Progenitor cell of endocrine pancreas (in vitro differentiated cells): ENCODE measurements around the gene P2RX6. TPM values are rescaled to one million over a fixed set of nuclear protein-coding genes. Genes with fewer than 3 reads are reported as not detected.

Source experiments
- DNase-seq: peaks from one replicate; pipeline ENCODE4 v3.0.0; 2021; ENCODE audit warnings: low spot score; ENCODE audit not compliant: unreplicated experiment
- H3K27ac Mint-ChIP-seq: 2 replicates; pipeline ENCODE4 v1.8.0; 2021; ENCODE audit warnings: mild to moderate bottlenecking, moderate library complexity, mixed read lengths
- H3K27me3 Mint-ChIP-seq: 2 replicates; pipeline ENCODE4 v1.8.0; 2021; ENCODE audit warnings: mixed read lengths
- H3K36me3 Mint-ChIP-seq: 2 replicates; pipeline ENCODE4 v1.8.0; 2022; ENCODE audit warnings: mixed read lengths; ENCODE audit not compliant: insufficient read depth
- H3K4me1 Mint-ChIP-seq: 2 replicates; pipeline ENCODE4 v1.8.0; 2021; ENCODE audit warnings: low read depth, mixed read lengths
- H3K4me3 Mint-ChIP-seq: 2 replicates; pipeline ENCODE4 v1.8.0; 2021; ENCODE audit warnings: low read depth, mild to moderate bottlenecking, moderate library complexity, mixed read lengths
- H3K9me3 Mint-ChIP-seq: 2 replicates; pipeline ENCODE4 v1.8.0; 2021; ENCODE audit warnings: low read depth, mixed read lengths
- CTCF ChIP-seq: fragments of 200-600 bp; sonication (generic); IDR thresholded peaks from one replicate; pipeline ENCODE4 v1.5.0; 2021; ENCODE audit warnings: antibody characterized with exemption, mild to moderate bottlenecking; ENCODE audit not compliant: unreplicated experiment
- total RNA-seq: library from RNA; stranded (reverse); gene quantifications from 2 replicates; pipeline ENCODE4 v1.2.1, GENCODE V29; 2021

Gene P2RX6
- total RNA-seq, 1 donor from 2014 or later = 0.57 TPM

GRCh38 chr22:21051831-21052400, 37.0 kb downstream of the P2RX6 start:
- Mint-ChIP-seq H3K27me3 (peaks cover 26% of the 10 kb centered on the region), H3K36me3 (no peaks in the 10 kb centered on the region), H3K4me3 (no peak overlapping the region), H3K4me1 (no peaks in the 10 kb centered on the region), H3K9me3 (no peaks in the 10 kb centered on the region), H3K27ac (no peak overlapping the region)
- no peak for DNase-seq
- TF ChIP-seq CTCF = no peak

- H3K27me3 Mint-ChIP-seq = peaks cover 27% of the 10 kb centered on the region
- H3K4me3 Mint-ChIP-seq = no peak overlapping the region
- H3K4me1 Mint-ChIP-seq = no peaks in the 10 kb centered on the region
- TF ChIP-seq CTCF = no peak
- no peaks in the 10 kb centered on the region for H3K36me3 Mint-ChIP-seq
- no peaks in the 10 kb centered on the region for H3K9me3 Mint-ChIP-seq
- H3K27ac Mint-ChIP-seq = no peak overlapping the region
- no peak for DNase-seq
Measured at GRCh38 chr22:21052715-21053459, 37.9 kb downstream of the P2RX6 start.

- Mint-ChIP-seq H3K9me3 (no peaks in the 10 kb centered on the region), H3K27ac (no peak overlapping the region), H3K4me1 (no peaks in the 10 kb centered on the region), H3K27me3 (peaks cover 27% of the 10 kb centered on the region), H3K36me3 (no peaks in the 10 kb centered on the region), H3K4me3 (no peak overlapping the region)
- no peak for DNase-seq
- TF ChIP-seq CTCF = no peak
Measured at GRCh38 chr22:21054046-21054713, 39.2 kb downstream of the P2RX6 start.

- H3K9me3 Mint-ChIP-seq = no peaks in the 10 kb centered on the region
- H3K27me3 Mint-ChIP-seq = peaks cover 27% of the 10 kb centered on the region
- H3K4me3 Mint-ChIP-seq = no peak overlapping the region
- H3K36me3 Mint-ChIP-seq = no peaks in the 10 kb centered on the region
- no peak for TF ChIP-seq CTCF
- no peaks in the 10 kb centered on the region for H3K4me1 Mint-ChIP-seq
- no peak overlapping the region for H3K27ac Mint-ChIP-seq
- no peak for DNase-seq
Measured at GRCh38 chr22:21054714-21055563, 40.0 kb downstream of the P2RX6 start.

GRCh38 chr22:21055564-21055834, 40.5 kb downstream of the P2RX6 start:
- H3K9me3 Mint-ChIP-seq = no peaks in the 10 kb centered on the region
- DNase-seq = no peak
- H3K4me1 Mint-ChIP-seq = no peaks in the 10 kb centered on the region
- H3K27ac Mint-ChIP-seq = no peak overlapping the region
- no peaks in the 10 kb centered on the region for H3K36me3 Mint-ChIP-seq
- no peak overlapping the region for H3K4me3 Mint-ChIP-seq
- TF ChIP-seq CTCF = no peak
- peaks cover 27% of the 10 kb centered on the region for H3K27me3 Mint-ChIP-seq
